A549 (cell line): Measurements from ENCODE around the gene TMEM163. TPM values are rescaled to one million over a fixed set of nuclear protein-coding genes. Genes with fewer than 3 reads are reported as not detected.
"Not testable (repeated sequence)": the region's sequence is repeated elsewhere in the genome, so short reads cannot be mapped to it uniquely, and the experiment has no call there.

ENCODE experiments used
- ATAC-seq, 2 experiments: fragments of 200-7000 bp in 1 of 2; fragments of >200 bp in 1 of 2; cut with Nextera tagmentation in 1 of 2; cut with Tn5 transposase in 1 of 2; 3 replicates each; pipeline versions ENCODE4 v1.8.0 to v1.9.1; 2018 to 2020; ENCODE audit warnings: mild to moderate bottlenecking in 1 of 2, moderate library complexity in 1 of 2
- CTCF ChIA-PET: fragments of 300-600 bp; sonication (Branson Sonifier 250); formaldehyde crosslinking; extraction: SDS; loops from one replicate; lab custom pipeline; 2021; ENCODE audit warnings: antibody characterized with exemption, inconsistent platforms; lab: Yijun Ruan, JAX
- POLR2A ChIA-PET: fragments of 350-600 bp; formaldehyde crosslinking; extraction: SDS; loops from one replicate; lab custom pipeline; 2021; ENCODE audit warnings: antibody characterized with exemption, inconsistent platforms; lab: Yijun Ruan, JAX
- DNase-seq, 2 experiments: peaks; one replicate each; pipeline versions ENCODE4 v3.0.0 to v3.0.0-alpha.2; 2011 to 2016; ENCODE audit warnings: low read depth in 1 of 2, low spot score in 1 of 2
- FAIRE-seq: peaks from 2 replicates; lab custom pipeline; 2011; peaks lifted over from hg19 to GRCh38; lab: Jason Lieb, UNC
- H3K27ac ChIP-seq, 2 experiments: fragments of >200 bp; sonication (Bioruptor Twin); formaldehyde crosslinking; 3 replicates each; pipeline ENCODE4 v1.5.1; 2016 to 2017
- H3K4me1 ChIP-seq: fragments of >200 bp; sonication (Bioruptor Twin); formaldehyde crosslinking; 3 replicates; pipeline ENCODE4 v1.6.1; 2016
- H3K4me2 ChIP-seq: fragments of >200 bp; sonication (Bioruptor Twin); formaldehyde crosslinking; 3 replicates; pipeline ENCODE4 v1.6.1; 2016
- H3K4me3 ChIP-seq: fragments of >200 bp; sonication (Bioruptor Twin); formaldehyde crosslinking; 3 replicates; pipeline ENCODE4 v1.5.1; 2016
- H3K9me3 ChIP-seq: fragments of >200 bp; sonication (Bioruptor Twin); formaldehyde crosslinking; 3 replicates; pipeline ENCODE4 v1.6.1; 2016
- CBX2 ChIP-seq: fragments of 200-600 bp; sonication (generic); IDR thresholded peaks from 2 replicates; pipeline ENCODE4 v1.6.1; 2016; ENCODE audit warnings: low read depth, mild to moderate bottlenecking, borderline replicate concordance
- CHD2 ChIP-seq: fragments of 150-350 bp; IDR thresholded peaks from 2 replicates; pipeline ENCODE4 v1.6.1; 2014; ENCODE audit warnings: low read length; ENCODE audit not compliant: partially characterized antibody
- CHD4 ChIP-seq: fragments of 200-600 bp; sonication (generic); IDR thresholded peaks from 2 replicates; pipeline ENCODE4 v1.6.1; 2016; ENCODE audit warnings: antibody characterized with exemption, mild to moderate bottlenecking, borderline replicate concordance
- EHMT2 ChIP-seq: fragments of 200-600 bp; sonication (generic); IDR thresholded peaks from 2 replicates; pipeline ENCODE4 v1.6.1; 2016; ENCODE audit warnings: antibody characterized with exemption, low read depth, mild to moderate bottlenecking, moderate library complexity
- FOSB ChIP-seq: fragments of 250-450 bp; sonication (Bioruptor Pico); IDR thresholded peaks from 2 replicates; pipeline ENCODE4 v1.5.0; 2020; ENCODE audit warnings: mild to moderate bottlenecking, moderate library complexity
- FOSL2 ChIP-seq, 2 experiments: fragments of 450-650 bp in 1 of 2; fragments of >200 bp in 1 of 2; sonication (Bioruptor Twin) in 1 of 2; formaldehyde crosslinking; IDR thresholded peaks; 2 replicates each; pipeline versions ENCODE4 v1.5.0 to v1.6.1; 2016 to 2020; ENCODE audit warnings: mild to moderate bottlenecking in 1 of 2, moderate library complexity in 1 of 2
- FOXS1 ChIP-seq: fragments of 250-450 bp; sonication (Bioruptor Pico); IDR thresholded peaks from 2 replicates; pipeline ENCODE4 v1.5.0; 2020; ENCODE audit warnings: mild to moderate bottlenecking, moderate library complexity
- HDAC2 ChIP-seq: fragments of 200-600 bp; sonication (generic); IDR thresholded peaks from 2 replicates; pipeline ENCODE4 v1.6.1; 2016
- HOXB13 ChIP-seq: fragments of 250-450 bp; sonication (Bioruptor Pico); IDR thresholded peaks from 2 replicates; pipeline ENCODE4 v1.5.0; 2020; ENCODE audit warnings: low read depth, mild to moderate bottlenecking, moderate library complexity
- JUN ChIP-seq, 2 experiments: fragments of >200 bp; sonication (Bioruptor Twin); formaldehyde crosslinking; IDR thresholded peaks; 2 replicates in 1 of 2; 3 replicates in 1 of 2; pipeline ENCODE4 v1.6.1; 2016 to 2017
- MAFK ChIP-seq: fragments of 450-650 bp; IDR thresholded peaks from 2 replicates; pipeline ENCODE4 v1.6.1; 2014; ENCODE audit not compliant: partially characterized antibody
- MAZ ChIP-seq: fragments of 150-350 bp; IDR thresholded peaks from 2 replicates; pipeline ENCODE4 v1.6.1; 2014; ENCODE audit warnings: antibody characterized with exemption, low read depth, low read length, borderline replicate concordance
- MYC ChIP-seq: IDR thresholded peaks from 2 replicates; pipeline ENCODE4 v1.6.1; 2012; ENCODE audit warnings: mild to moderate bottlenecking, inconsistent platforms, low read length, improper control_type of control experiment, borderline replicate concordance
- NPAS2 ChIP-seq: fragments of 250-450 bp; sonication (Bioruptor Pico); IDR thresholded peaks from 2 replicates; pipeline ENCODE4 v1.8.0; 2022; ENCODE audit warnings: mild to moderate bottlenecking, moderate library complexity, borderline replicate concordance
- RAD21 ChIP-seq, 2 experiments: fragments of >200 bp in 1 of 2; sonication (Bioruptor Twin) in 1 of 2; formaldehyde crosslinking in 1 of 2; IDR thresholded peaks in 1 of 2; conservative IDR thresholded peaks in 1 of 2; 2 replicates in 1 of 2; 3 replicates in 1 of 2; pipeline ENCODE4 v1.6.1; 2012 to 2018; ENCODE audit warnings: inconsistent platforms in 1 of 2
- RARB ChIP-seq: fragments of 250-450 bp; sonication (Bioruptor Pico); IDR thresholded peaks from 2 replicates; pipeline ENCODE4 v1.8.0; 2021; ENCODE audit warnings: mild to moderate bottlenecking, moderate library complexity
- RCOR1 ChIP-seq: fragments of 150-350 bp; IDR thresholded peaks from 2 replicates; pipeline ENCODE4 v1.6.1; 2014; ENCODE audit warnings: antibody characterized with exemption, low read length, low read depth
- TP53 ChIP-seq: fragments of 250-450 bp; sonication (Bioruptor Pico); IDR thresholded peaks from 2 replicates; pipeline ENCODE4 v1.5.0; 2021; ENCODE audit warnings: mild to moderate bottlenecking, moderate library complexity
- ZC3H11A ChIP-seq: fragments of 450-650 bp; IDR thresholded peaks from 2 replicates; pipeline ENCODE4 v1.6.1; 2014; ENCODE audit warnings: antibody characterized with exemption, mild to moderate bottlenecking
- ZFP36 ChIP-seq: fragments of 450-650 bp; IDR thresholded peaks from 2 replicates; pipeline ENCODE4 v1.6.1; 2014; ENCODE audit warnings: borderline replicate concordance; ENCODE audit not compliant: partially characterized antibody
- WGBS: methylation state at CpG from one replicate; pipeline ENCODE4 v1.1.6; 2017; ENCODE audit errors: missing lambda C conversion rate; 5-methylcytosine and 5-hydroxymethylcytosine counted together
- polyA plus RNA-seq, 4 experiments: library from polyadenylated mRNA; depleted of rRNA in 3 of 4; stranded (reverse); fragments of >200 nt; fragmentation: RNase III in 1 of 4; extraction: RNeasy Plus Mini Kit Qiagen cat#74134 plus additional on column Dnase treatment in 1 of 4; gene quantifications; 2 replicates in 3 of 4; 3 replicates in 1 of 4; pipeline ENCODE4 v1.2.3, GENCODE V29; 2011 to 2017
- TF ChIP-seq, protein P1 (sequence below): IDR thresholded peaks from 2 replicates; pipeline ENCODE4 v1.6.1; 2012
- TF ChIP-seq, protein P2 (sequence below): fragments of 200-600 bp; sonication (generic); IDR thresholded peaks from 2 replicates; pipeline ENCODE4 v1.6.1; 2016; ENCODE audit warnings: antibody characterized with exemption, mild to moderate bottlenecking, moderate library complexity
- TF ChIP-seq, protein P3 (sequence below): fragments of >200 bp; sonication (Bioruptor Twin); formaldehyde crosslinking; IDR thresholded peaks from 2 replicates; pipeline ENCODE4 v1.6.1; 2016

The TMEM163 gene
- polyA plus RNA-seq, 2 of the 4 experiments (the other 2 are of a cell fraction): not detected

DNA sequence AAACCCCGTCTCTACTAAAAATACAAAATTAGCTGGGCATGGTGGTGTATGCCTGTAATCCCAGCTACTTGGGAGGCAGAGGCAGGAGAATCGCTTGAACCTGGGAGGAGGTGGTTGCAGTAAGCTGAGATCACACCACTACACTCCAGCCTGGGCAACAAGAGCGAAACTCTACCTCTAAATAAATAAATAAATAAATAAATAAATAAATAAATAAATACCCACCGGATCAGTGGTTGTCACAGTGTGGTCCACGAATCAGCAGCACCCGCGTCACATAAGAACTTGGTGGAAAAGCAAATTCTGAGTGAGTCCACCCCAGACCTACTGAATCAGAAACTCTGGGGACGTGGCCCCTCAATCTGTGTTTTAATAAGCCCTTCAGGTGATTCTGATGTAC lies 211.6 kb downstream of the TMEM163 start:
- H3K4me1 ChIP-seq, H3K4me2 ChIP-seq, POLR2A ChIA-PET, CTCF ChIA-PET, H3K27ac ChIP-seq, FAIRE-seq, DNase-seq, H3K9me3 ChIP-seq, H3K4me3 ChIP-seq, ATAC-seq: not testable (repeated sequence)
- TF ChIP-seq ZC3H11A: 0 out of 2 replicates have a peak, but pooled peaks have one; percentile 17
- 63% methylated on average over 8 of the region's 8 CpGs for WGBS

DNA sequence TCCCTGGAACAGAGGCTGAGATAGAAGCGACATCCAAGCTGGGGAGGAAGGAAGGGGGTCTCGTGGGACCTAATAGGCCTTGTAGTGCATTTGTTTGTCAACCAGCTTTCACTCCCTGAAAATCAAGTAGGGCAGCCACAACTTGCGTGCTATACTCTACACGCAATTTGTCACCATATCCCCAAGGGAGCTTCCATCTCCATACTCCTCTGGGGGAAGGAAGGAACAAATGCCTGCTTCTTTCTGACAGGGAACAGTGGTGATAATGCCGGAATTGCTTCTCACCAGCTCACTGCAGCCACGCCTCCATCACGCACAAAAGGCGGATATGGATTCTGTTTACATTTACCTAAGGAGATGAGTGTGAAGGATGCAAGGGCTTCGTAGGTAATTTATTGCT lies 213.4 kb downstream of the TMEM163 start:
- FAIRE-seq: no peak
- no peak overlapping the region for H3K4me3 ChIP-seq
- DNase-seq: no peak
- no peak for TF ChIP-seq JUN (IDR thresholded peaks at IDR 0.05)
- no peak for TF ChIP-seq MAZ
- no peak for TF ChIP-seq HOXB13 (CRISPR knock-in tag)
- TF ChIP-seq TP53 (CRISPR knock-in tag): no peak
- no peak for TF ChIP-seq HDAC2
- no peak for TF ChIP-seq FOSL2 (IDR thresholded peaks at IDR 0.05)
- no peak for TF ChIP-seq FOSL2 (CRISPR knock-in tag; IDR thresholded peaks at IDR 0.05)
- H3K9me3 ChIP-seq: no peaks in the 10 kb centered on the region
- CTCF ChIA-PET: interaction anchor here (0.6 to 0.8 kb wide), 2 partner anchors 21 to 65 kb away, joined by 4 read pairs; no protein-coding TSS in a partner anchor
- ATAC-seq: no peak
- POLR2A ChIA-PET: interaction anchor here (0.6 kb wide), 1 partner anchor 519 kb away, joined by 7 read pairs; no protein-coding TSS in a partner anchor
- no peaks in the 10 kb centered on the region for H3K4me1 ChIP-seq
- H3K27ac ChIP-seq: no peak overlapping the region
- WGBS: 48% methylated on average over 9 of the region's 9 CpGs
- H3K4me2 ChIP-seq: no peak overlapping the region

DNA sequence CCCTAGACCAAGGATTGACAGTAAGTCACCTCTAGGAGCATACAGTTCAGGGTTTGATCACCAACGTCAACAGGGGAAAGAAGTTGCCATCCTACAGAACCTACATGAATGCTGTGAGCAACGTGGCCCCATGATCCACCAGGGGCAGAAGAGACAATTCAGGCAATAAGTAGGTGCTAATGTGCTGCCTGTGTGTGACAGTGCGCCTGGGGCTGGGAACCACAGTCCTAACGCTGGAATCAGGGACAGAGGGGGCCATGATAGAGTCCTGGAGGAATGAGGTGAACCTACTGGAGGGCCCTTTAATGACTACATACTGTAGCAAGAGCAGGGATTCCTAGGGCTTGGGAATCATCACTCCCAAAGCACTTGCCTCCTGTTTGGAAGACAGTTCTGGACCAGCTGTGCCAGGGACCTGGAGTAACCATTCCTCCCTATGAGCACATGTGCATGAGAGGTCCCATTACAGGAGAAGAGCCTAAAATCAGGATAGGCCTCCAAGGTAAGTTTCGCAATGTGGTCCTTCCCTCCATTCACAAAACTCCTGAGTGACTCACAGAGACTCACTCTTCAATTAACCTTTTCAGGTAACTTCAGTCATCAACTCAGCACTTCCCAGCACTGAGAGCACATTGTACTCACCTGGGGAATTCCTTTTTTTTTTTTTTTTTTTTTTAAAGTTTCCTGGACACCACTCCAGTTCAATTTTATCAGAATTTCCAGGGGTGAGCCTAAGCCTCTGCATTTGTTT lies 214.0 kb downstream of the TMEM163 start:
- no peak for DNase-seq
- no peak for FAIRE-seq
- CTCF ChIA-PET: interaction anchor here (0.6 to 0.8 kb wide), 2 partner anchors 21 to 64 kb away, joined by 4 read pairs; no protein-coding TSS in a partner anchor
- Histone ChIP-seq H3K27ac (no peak overlapping the region), H3K4me3 (no peak overlapping the region), H3K4me1 (no peaks in the 10 kb centered on the region), H3K4me2 (no peak overlapping the region)
- no peak for TF ChIP-seq CHD4
- no peak for TF ChIP-seq RCOR1
- no peak for TF ChIP-seq CHD2
- no peak for TF ChIP-seq EHMT2
- no peak for TF ChIP-seq MYC
- TF ChIP-seq CBX2: no peak
- TF ChIP-seq HOXB13 (CRISPR knock-in tag): no peak
- TF ChIP-seq, all 56 proteins: peak for 0
- 34% methylated on average over 5 of the region's 5 CpGs for WGBS
- no peaks in the 10 kb centered on the region for H3K9me3 ChIP-seq
- POLR2A ChIA-PET: interaction anchor here (0.6 kb wide), 1 partner anchor 518 kb away, joined by 7 read pairs; no protein-coding TSS in a partner anchor
- ATAC-seq: no peak; a peak in 1 of 6 replicates

DNA sequence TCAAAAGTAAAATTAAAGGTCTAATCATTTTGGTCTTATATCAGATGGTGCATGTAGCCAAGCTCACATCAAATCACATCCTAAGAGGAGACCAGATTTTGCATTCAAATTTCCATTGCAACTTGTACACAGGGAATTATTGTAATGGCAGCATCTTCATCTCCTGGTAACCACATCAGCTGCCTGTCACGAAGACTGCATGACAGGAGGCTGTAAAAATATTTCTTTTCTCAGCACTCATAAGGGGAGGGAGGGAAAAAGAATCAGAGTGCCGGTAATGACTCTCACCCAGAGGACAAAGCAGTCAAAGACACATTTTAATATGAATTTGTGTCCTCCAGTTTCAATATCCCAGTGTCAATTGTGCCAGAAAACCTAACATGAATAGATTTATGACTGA lies 216.7 kb downstream of the TMEM163 start:
- CTCF ChIA-PET: no interaction called here
- FAIRE-seq (no peak), ATAC-seq (no peak), DNase-seq (no peak)
- Histone ChIP-seq H3K4me1 (no peaks in the 10 kb centered on the region), H3K27ac (no peak overlapping the region), H3K9me3 (no peaks in the 10 kb centered on the region), H3K4me3 (no peak overlapping the region), H3K4me2 (no peak overlapping the region)
- WGBS: 2% methylated on average over 2 of the region's 2 CpGs
- POLR2A ChIA-PET: no interaction called here
- TF ChIP-seq HDAC2 (no peak), NPAS2 (CRISPR knock-in tag) (no peak), RAD21 (conservative IDR thresholded peaks at IDR 0.05 in 1 of 2, IDR thresholded peaks at IDR 0.05 in 1 of 2) (no peak), ZFP36 (no peak), ZC3H11A (no peak), FOSL2 (IDR thresholded peaks at IDR 0.05) (no peak), FOSL2 (CRISPR knock-in tag; IDR thresholded peaks at IDR 0.05) (no peak), FOXS1 (no peak), FOSB (CRISPR knock-in tag) (no peak), RARB (no peak), EHMT2 (no peak), MAFK (no peak)
- TF ChIP-seq, protein P1, sequence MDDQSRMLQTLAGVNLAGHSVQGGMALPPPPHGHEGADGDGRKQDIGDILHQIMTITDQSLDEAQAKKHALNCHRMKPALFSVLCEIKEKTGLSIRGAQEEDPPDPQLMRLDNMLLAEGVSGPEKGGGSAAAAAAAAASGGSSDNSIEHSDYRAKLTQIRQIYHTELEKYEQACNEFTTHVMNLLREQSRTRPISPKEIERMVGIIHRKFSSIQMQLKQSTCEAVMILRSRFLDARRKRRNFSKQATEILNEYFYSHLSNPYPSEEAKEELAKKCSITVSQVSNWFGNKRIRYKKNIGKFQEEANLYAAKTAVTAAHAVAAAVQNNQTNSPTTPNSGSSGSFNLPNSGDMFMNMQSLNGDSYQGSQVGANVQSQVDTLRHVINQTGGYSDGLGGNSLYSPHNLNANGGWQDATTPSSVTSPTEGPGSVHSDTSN: no peak
- TF ChIP-seq, protein P2, sequence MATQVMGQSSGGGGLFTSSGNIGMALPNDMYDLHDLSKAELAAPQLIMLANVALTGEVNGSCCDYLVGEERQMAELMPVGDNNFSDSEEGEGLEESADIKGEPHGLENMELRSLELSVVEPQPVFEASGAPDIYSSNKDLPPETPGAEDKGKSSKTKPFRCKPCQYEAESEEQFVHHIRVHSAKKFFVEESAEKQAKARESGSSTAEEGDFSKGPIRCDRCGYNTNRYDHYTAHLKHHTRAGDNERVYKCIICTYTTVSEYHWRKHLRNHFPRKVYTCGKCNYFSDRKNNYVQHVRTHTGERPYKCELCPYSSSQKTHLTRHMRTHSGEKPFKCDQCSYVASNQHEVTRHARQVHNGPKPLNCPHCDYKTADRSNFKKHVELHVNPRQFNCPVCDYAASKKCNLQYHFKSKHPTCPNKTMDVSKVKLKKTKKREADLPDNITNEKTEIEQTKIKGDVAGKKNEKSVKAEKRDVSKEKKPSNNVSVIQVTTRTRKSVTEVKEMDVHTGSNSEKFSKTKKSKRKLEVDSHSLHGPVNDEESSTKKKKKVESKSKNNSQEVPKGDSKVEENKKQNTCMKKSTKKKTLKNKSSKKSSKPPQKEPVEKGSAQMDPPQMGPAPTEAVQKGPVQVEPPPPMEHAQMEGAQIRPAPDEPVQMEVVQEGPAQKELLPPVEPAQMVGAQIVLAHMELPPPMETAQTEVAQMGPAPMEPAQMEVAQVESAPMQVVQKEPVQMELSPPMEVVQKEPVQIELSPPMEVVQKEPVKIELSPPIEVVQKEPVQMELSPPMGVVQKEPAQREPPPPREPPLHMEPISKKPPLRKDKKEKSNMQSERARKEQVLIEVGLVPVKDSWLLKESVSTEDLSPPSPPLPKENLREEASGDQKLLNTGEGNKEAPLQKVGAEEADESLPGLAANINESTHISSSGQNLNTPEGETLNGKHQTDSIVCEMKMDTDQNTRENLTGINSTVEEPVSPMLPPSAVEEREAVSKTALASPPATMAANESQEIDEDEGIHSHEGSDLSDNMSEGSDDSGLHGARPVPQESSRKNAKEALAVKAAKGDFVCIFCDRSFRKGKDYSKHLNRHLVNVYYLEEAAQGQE: no peak
- TF ChIP-seq, protein P3, sequence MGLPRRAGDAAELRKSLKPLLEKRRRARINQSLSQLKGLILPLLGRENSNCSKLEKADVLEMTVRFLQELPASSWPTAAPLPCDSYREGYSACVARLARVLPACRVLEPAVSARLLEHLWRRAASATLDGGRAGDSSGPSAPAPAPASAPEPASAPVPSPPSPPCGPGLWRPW: no peak
